Activated T-helper 2 cell treated with anti-CD3 and anti-CD28 coated beads, Interferon-gamma antibody, Interleukin-2, Interleukin-4, amounts not matched to agents 10 μg/mL and 5 μg/mL and 100 μg/mL, durations not matched to agents 14 hours and 24 hours and 36 hours (primary cell): ENCODE measurements around the gene DBP. TPM values are rescaled to one million over a fixed set of nuclear protein-coding genes. Genes with fewer than 3 reads are reported as not detected.

Experiments
- DNase-seq: peaks from one replicate; pipeline ENCODE4 v3.0.0; 2021; ENCODE audit warnings: low spot score
- H3K27ac Mint-ChIP-seq: one replicate; pipeline ENCODE4 v1.8.0; 2021; ENCODE audit warnings: mixed read lengths
- H3K27me3 Mint-ChIP-seq: one replicate; pipeline ENCODE4 v1.8.0; 2021; ENCODE audit warnings: low read depth, mixed read lengths
- H3K36me3 Mint-ChIP-seq: one replicate; pipeline ENCODE4 v1.8.0; 2021; ENCODE audit warnings: low read depth, mixed read lengths
- H3K4me1 Mint-ChIP-seq: one replicate; pipeline ENCODE4 v1.8.0; 2021; ENCODE audit warnings: low read depth, mixed read lengths
- H3K4me3 Mint-ChIP-seq: one replicate; pipeline ENCODE4 v1.8.0; 2021; ENCODE audit warnings: low read depth, mild to moderate bottlenecking, moderate library complexity, mixed read lengths
- H3K9me3 Mint-ChIP-seq: one replicate; pipeline ENCODE4 v1.8.0; 2021; ENCODE audit warnings: mixed read lengths
- intact Hi-C: fragments of 100-400 bp; cut with micrococcal nuclease; formaldehyde crosslinking; loops from one replicate; pipeline ENCODE4 v1.15.1; 2023
- total RNA-seq: library from RNA; stranded (reverse); gene quantifications from 2 replicates; pipeline ENCODE4 v1.2.3, GENCODE V29; 2022

The DBP gene
- total RNA-seq, 1 donor from 2014 or later = 7.3 TPM

- H3K4me3 Mint-ChIP-seq = no peak overlapping the region
- H3K36me3 Mint-ChIP-seq = no peaks in the 10 kb centered on the region
- no peak overlapping the region for H3K27ac Mint-ChIP-seq
- DNase-seq = no peak
- H3K9me3 Mint-ChIP-seq = peaks cover 4% of the 10 kb centered on the region
- intact Hi-C loops = no loop called here
- H3K4me1 Mint-ChIP-seq = peaks cover 5% of the 10 kb centered on the region
- no peaks in the 10 kb centered on the region for H3K27me3 Mint-ChIP-seq
Measured at GRCh38 chr19:48674216-48674809, 37.1 kb upstream of the DBP start.

GRCh38 chr19:48673436-48674100 is 36.4 kb upstream of the DBP start:
- Mint-ChIP-seq H3K27ac (no peak overlapping the region), H3K4me3 (no peak overlapping the region), H3K9me3 (peaks cover 4% of the 10 kb centered on the region), H3K4me1 (peaks cover 5% of the 10 kb centered on the region), H3K36me3 (no peaks in the 10 kb centered on the region), H3K27me3 (no peaks in the 10 kb centered on the region)
- DNase-seq = no peak
- intact Hi-C loops = no loop called here

GRCh38 chr19:48672994-48673393 is 35.8 kb upstream of the DBP start, which contains the start of gene NTN5:
Gene NTN5 (minus strand): TSS chr19:48673017. CDS start chr19:48670986, 2,031 bp downstream.
- H3K9me3 Mint-ChIP-seq = peaks cover 4% of the 10 kb centered on the region
- no peaks in the 10 kb centered on the region for H3K36me3 Mint-ChIP-seq
- H3K4me3 Mint-ChIP-seq = no peak within 1 kb of the TSS
- no peak within 1 kb of the TSS for H3K27ac Mint-ChIP-seq
- peaks cover 5% of the 10 kb centered on the region for H3K4me1 Mint-ChIP-seq
- no peak for DNase-seq
- no peaks in the 10 kb centered on the region for H3K27me3 Mint-ChIP-seq
- intact Hi-C loops = no loop called here

GRCh38 chr19:48671446-48671995 is 34.3 kb upstream of the DBP start:
- no peak for DNase-seq
- H3K9me3 Mint-ChIP-seq = peaks cover 4% of the 10 kb centered on the region
- intact Hi-C loops = no loop called here
- H3K36me3 Mint-ChIP-seq = no peaks in the 10 kb centered on the region
- H3K27ac Mint-ChIP-seq = no peak overlapping the region
- no peaks in the 10 kb centered on the region for H3K27me3 Mint-ChIP-seq
- peaks cover 5% of the 10 kb centered on the region for H3K4me1 Mint-ChIP-seq
- H3K4me3 Mint-ChIP-seq = no peak overlapping the region

GRCh38 chr19:48670699-48671445 is 33.7 kb upstream of the DBP start:
- intact Hi-C loops = no loop called here
- Mint-ChIP-seq H3K4me3 (no peak overlapping the region), H3K36me3 (no peaks in the 10 kb centered on the region), H3K4me1 (peaks cover 5% of the 10 kb centered on the region), H3K9me3 (peaks cover 4% of the 10 kb centered on the region), H3K27ac (no peak overlapping the region), H3K27me3 (no peaks in the 10 kb centered on the region)
- no peak for DNase-seq

- H3K36me3 Mint-ChIP-seq = no peaks in the 10 kb centered on the region
- intact Hi-C loops = no loop called here
- H3K4me1 Mint-ChIP-seq = peaks cover under 1% of the 10 kb centered on the region
- no peak overlapping the region for H3K4me3 Mint-ChIP-seq
- H3K27me3 Mint-ChIP-seq = no peaks in the 10 kb centered on the region
- DNase-seq = no peak
- H3K9me3 Mint-ChIP-seq = peaks cover 4% of the 10 kb centered on the region
- H3K27ac Mint-ChIP-seq = no peak overlapping the region
Measured at GRCh38 chr19:48669903-48670668, 32.9 kb upstream of the DBP start.

GRCh38 chr19:48668761-48669160 is 31.6 kb upstream of the DBP start:
- Mint-ChIP-seq H3K4me1 (no peaks in the 10 kb centered on the region), H3K27ac (no peak overlapping the region), H3K4me3 (no peak overlapping the region), H3K9me3 (peaks cover 4% of the 10 kb centered on the region), H3K36me3 (no peaks in the 10 kb centered on the region), H3K27me3 (no peaks in the 10 kb centered on the region)
- intact Hi-C loops = no loop called here
- no peak for DNase-seq

GRCh38 chr19:48668332-48668731 is 31.2 kb upstream of the DBP start:
- no peak for DNase-seq
- H3K27ac Mint-ChIP-seq = no peak overlapping the region
- intact Hi-C loops = no loop called here
- no peaks in the 10 kb centered on the region for H3K36me3 Mint-ChIP-seq
- H3K9me3 Mint-ChIP-seq = peaks cover 4% of the 10 kb centered on the region
- H3K4me1 Mint-ChIP-seq = no peaks in the 10 kb centered on the region
- no peaks in the 10 kb centered on the region for H3K27me3 Mint-ChIP-seq
- H3K4me3 Mint-ChIP-seq = no peak overlapping the region

GRCh38 chr19:48665786-48666185 is 28.6 kb upstream of the DBP start:
- H3K36me3 Mint-ChIP-seq = no peaks in the 10 kb centered on the region
- H3K9me3 Mint-ChIP-seq = peaks cover 4% of the 10 kb centered on the region
- intact Hi-C loops = no loop called here
- DNase-seq = no peak
- no peak overlapping the region for H3K27ac Mint-ChIP-seq
- no peaks in the 10 kb centered on the region for H3K27me3 Mint-ChIP-seq
- H3K4me3 Mint-ChIP-seq = no peak overlapping the region
- peaks cover 4% of the 10 kb centered on the region for H3K4me1 Mint-ChIP-seq

- intact Hi-C loops = loop anchor here (5.0 kb wide), 1 partner anchor 83 kb away; the partner anchor contains the start of gene IZUMO1
Measured at GRCh38 chr19:48664476-48664875, 27.3 kb upstream of the DBP start.

GRCh38 chr19:48663667-48664066 is 26.5 kb upstream of the DBP start:
- no peak overlapping the region for H3K27ac Mint-ChIP-seq
- H3K9me3 Mint-ChIP-seq = no peaks in the 10 kb centered on the region

More at GRCh38 chr19:48664476-48664875, 27.3 kb upstream of the DBP start:
- no peaks in the 10 kb centered on the region for H3K9me3 Mint-ChIP-seq
- H3K4me1 Mint-ChIP-seq = peaks cover 6% of the 10 kb centered on the region
- H3K27ac Mint-ChIP-seq = no peak overlapping the region
- DNase-seq = no peak
- H3K4me3 Mint-ChIP-seq = no peak overlapping the region
- H3K27me3 Mint-ChIP-seq = no peaks in the 10 kb centered on the region
- H3K36me3 Mint-ChIP-seq = no peaks in the 10 kb centered on the region

GRCh38 chr19:48661711-48662090 is 24.5 kb upstream of the DBP start:
- H3K27me3 Mint-ChIP-seq = peaks cover 3% of the 10 kb centered on the region
- no peaks in the 10 kb centered on the region for H3K9me3 Mint-ChIP-seq

More at GRCh38 chr19:48663667-48664066, 26.5 kb upstream of the DBP start:
- Mint-ChIP-seq H3K36me3 (no peaks in the 10 kb centered on the region), H3K4me3 (no peak overlapping the region), H3K4me1 (peaks cover 6% of the 10 kb centered on the region), H3K27me3 (peaks cover 3% of the 10 kb centered on the region)
- intact Hi-C loops = loop anchor here (5.0 kb wide), 1 partner anchor 84 kb away; the partner anchor contains the start of gene IZUMO1
- no peak for DNase-seq

More at GRCh38 chr19:48661711-48662090, 24.5 kb upstream of the DBP start:
- Mint-ChIP-seq H3K36me3 (no peaks in the 10 kb centered on the region), H3K27ac (no peak overlapping the region), H3K4me3 (no peak overlapping the region), H3K4me1 (peaks cover 6% of the 10 kb centered on the region)
- no peak for DNase-seq
- intact Hi-C loops = loop anchor here (2.0 to 5.0 kb wide), 3 partner anchors 15 to 86 kb away; partner anchors contain the start of genes CA11 and IZUMO1
